PC-9 (cell line): Measurements from ENCODE around the gene NINL.

Experiments used
- CTCF ChIP-seq: fragments of 200-600 bp; sonication (generic); conservative IDR thresholded peaks from 2 replicates; pipeline ENCODE4 v1.6.1; 2017; ENCODE audit warnings: mixed run types, antibody characterized with exemption, mild to moderate bottlenecking, moderate library complexity
- EZH2 ChIP-seq: fragments of 200-600 bp; sonication (generic); IDR thresholded peaks from 2 replicates; pipeline ENCODE4 v1.8.0; 2017; ENCODE audit warnings: antibody characterized with exemption, low read depth

- TF ChIP-seq CTCF (no peak), EZH2 (no peak)
These were observed 46.3 kb downstream of the NINL start for GRCh38 chr20:25538838-25539665.
